HepG2 (cell line): ENCODE measurements around the gene NUDT14. TPM values are rescaled to one million over a fixed set of nuclear protein-coding genes. Genes with fewer than 3 reads are reported as not detected.

Experiments used
- ATAC-seq: fragments of 200-7000 bp; cut with Tn5 transposase; 3 replicates; pipeline ENCODE4 v1.9.1; 2020; ENCODE audit warnings: mild to moderate bottlenecking, moderate library complexity
- BruUV-seq: library from RNA; stranded (reverse); fragments of 400-500 nt; replicated peaks from 2 replicates; lab custom pipeline; 2021; lab: Mats Ljungman, UMichigan
- CTCF ChIA-PET: fragments of 300-600 bp; formaldehyde crosslinking; extraction: SDS; loops from one replicate; lab custom pipeline; 2021; ENCODE audit warnings: low total read pairs, inconsistent platforms, low intra/inter-chr PET ratio; lab: Yijun Ruan, JAX
- POLR2A ChIA-PET: fragments of 350-600 bp; sonication (Branson Sonifier 250); formaldehyde crosslinking; loops from one replicate; lab custom pipeline; 2020; ENCODE audit warnings: antibody characterized with exemption, inconsistent platforms; lab: Yijun Ruan, JAX
- DNase-seq: peaks from one replicate; pipeline ENCODE4 v3.0.0-alpha.2; 2015; ENCODE audit warnings: low spot score
- FAIRE-seq: peaks from 3 replicates; lab custom pipeline; 2011; peaks lifted over from hg19 to GRCh38; lab: Jason Lieb, UNC
- H2AFZ ChIP-seq: one replicate; pipeline ENCODE4 v1.6.1; 2011; ENCODE audit warnings: low read length, inconsistent platforms
- H3K27ac ChIP-seq: fragments of 300-600 bp; 3 replicates; pipeline ENCODE4 v1.8.0; 2011; ENCODE audit warnings: mixed run types, mild to moderate bottlenecking, mixed read lengths, low read length, inconsistent platforms; ENCODE audit not compliant: insufficient read depth; ENCODE audit errors: extremely low read length
- H3K27me3 ChIP-seq, 2 experiments: fragments of 200-600 bp in 1 of 2; 2 replicates in 1 of 2; 3 replicates in 1 of 2; pipeline versions ENCODE4 v1.6.0 to v1.8.0; 2011; ENCODE audit warnings: low read length in 2 of 2, mild to moderate bottlenecking in 2 of 2, moderate library complexity in 2 of 2, inconsistent platforms in 1 of 2; ENCODE audit not compliant: insufficient read depth in 2 of 2, control insufficient read depth in 1 of 2
- H3K36me3 ChIP-seq, 2 experiments: fragments of 200-600 bp in 1 of 2; replicated peaks in 1 of 2; 2 replicates in 1 of 2; 3 replicates in 1 of 2; pipeline versions ENCODE4 v1.5.1 to v1.8.0; 2011; ENCODE audit warnings: low read length in 2 of 2, inconsistent platforms in 1 of 2; ENCODE audit not compliant: insufficient read depth in 2 of 2, control insufficient read depth in 1 of 2
- H3K4me1 ChIP-seq: 2 replicates; pipeline ENCODE4 v1.5.1; 2012; ENCODE audit warnings: low read length, inconsistent platforms; ENCODE audit not compliant: insufficient read depth
- H3K4me2 ChIP-seq: 2 replicates; pipeline ENCODE4 v1.6.0; 2011; ENCODE audit warnings: low read depth, low read length, inconsistent platforms
- H3K4me3 ChIP-seq, 3 experiments: fragments of 200-600 bp in 1 of 3; sonication (generic), shearing (Covaris generic) in 1 of 3; replicated peaks in 1 of 3; 2 replicates each; pipeline ENCODE4 v1.5.1; 2011 to 2016; ENCODE audit warnings: low read length in 3 of 3, inconsistent platforms in 2 of 3, low read depth in 2 of 3, mild to moderate bottlenecking in 2 of 3, control low read depth in 1 of 3, mixed read lengths in 1 of 3; ENCODE audit not compliant: insufficient read depth in 1 of 3
- H3K79me2 ChIP-seq: one replicate; pipeline ENCODE4 v1.6.1; 2011; ENCODE audit warnings: low read length, inconsistent platforms; ENCODE audit not compliant: insufficient read depth
- H3K9ac ChIP-seq: 2 replicates; pipeline ENCODE4 v1.6.0; 2011; ENCODE audit warnings: mild to moderate bottlenecking, low read depth, low read length, inconsistent platforms; ENCODE audit not compliant: insufficient read depth
- H3K9me3 ChIP-seq: 2 replicates; pipeline ENCODE4 v1.5.1; 2012; ENCODE audit warnings: mild to moderate bottlenecking, low read length
- H4K20me1 ChIP-seq: 2 replicates; pipeline ENCODE4 v1.6.0; 2011; ENCODE audit warnings: inconsistent platforms, mild to moderate bottlenecking, low read length, moderate library complexity; ENCODE audit not compliant: insufficient read depth
- AHR ChIP-seq: IDR thresholded peaks from 2 replicates; pipeline ENCODE4 v1.6.1; 2018; ENCODE audit warnings: missing genetic modification reagents, missing compliant biosample characterization
- ARID2 ChIP-seq: sonication (generic); formaldehyde crosslinking; IDR thresholded peaks from 2 replicates; pipeline ENCODE4 v1.8.1; 2022; ENCODE audit warnings: mild to moderate bottlenecking, missing genetic modification reagents, borderline replicate concordance
- ARNT2 ChIP-seq: sonication (generic); formaldehyde crosslinking; IDR thresholded peaks from 2 replicates; pipeline ENCODE4 v1.8.0; 2022; ENCODE audit warnings: mild to moderate bottlenecking, low read depth, missing genetic modification reagents, moderate library complexity
- DNMT3B ChIP-seq: conservative IDR thresholded peaks from 2 replicates; pipeline ENCODE4 v1.6.1; 2016; ENCODE audit warnings: missing biosample characterization, control low read depth
- HES4 ChIP-seq: sonication (generic); formaldehyde crosslinking; IDR thresholded peaks from 2 replicates; pipeline ENCODE4 v1.9.0; 2021; ENCODE audit warnings: mild to moderate bottlenecking, missing genetic modification reagents, borderline replicate concordance
- HMGA1 ChIP-seq: sonication (generic); formaldehyde crosslinking; conservative IDR thresholded peaks from 2 replicates; pipeline ENCODE4 v1.4.0; 2020; ENCODE audit warnings: missing genetic modification reagents
- MLXIP ChIP-seq: sonication (generic); formaldehyde crosslinking; IDR thresholded peaks from 2 replicates; pipeline ENCODE4 v1.9.0; 2021; ENCODE audit warnings: missing genetic modification reagents, borderline replicate concordance
- SMYD3 ChIP-seq: sonication (generic); formaldehyde crosslinking; IDR thresholded peaks from 2 replicates; pipeline ENCODE4 v1.8.1; 2023; ENCODE audit warnings: mild to moderate bottlenecking, missing genetic modification reagents
- U2AF1 ChIP-seq: fragments of 200-400 bp; formaldehyde crosslinking; optimal IDR thresholded peaks from 2 replicates; pipeline ENCODE3; 2017; ENCODE audit warnings: mild to moderate bottlenecking, low read depth, low read length
- ZFP36L2 ChIP-seq: sonication (generic); formaldehyde crosslinking; IDR thresholded peaks from 2 replicates; pipeline ENCODE4 v1.4.0; 2020; ENCODE audit warnings: missing genetic modification reagents
- ZNF10 ChIP-seq: sonication (generic); formaldehyde crosslinking; IDR thresholded peaks from 2 replicates; pipeline ENCODE4 v1.4.0; 2020; ENCODE audit warnings: mild to moderate bottlenecking, low read depth, missing genetic modification reagents, borderline replicate concordance
- ZNF431 ChIP-seq: sonication (generic); formaldehyde crosslinking; IDR thresholded peaks from 2 replicates; pipeline ENCODE4 v1.9.0; 2022; ENCODE audit warnings: missing genetic modification reagents, low read depth, mild to moderate bottlenecking, borderline replicate concordance
- ZNF451 ChIP-seq: sonication (generic); formaldehyde crosslinking; IDR thresholded peaks from 2 replicates; pipeline ENCODE4 v1.5.0; 2020; ENCODE audit warnings: mild to moderate bottlenecking, missing genetic modification reagents
- ZNF773 ChIP-seq: sonication (generic); formaldehyde crosslinking; IDR thresholded peaks from 2 replicates; pipeline ENCODE4 v1.4.0; 2020; ENCODE audit warnings: missing genetic modification reagents, borderline replicate concordance
- WGBS: methylation state at CpG from one replicate; pipeline ENCODE4 v1.1.6; 2017; ENCODE audit warnings: low lambda C conversion rate; 5-methylcytosine and 5-hydroxymethylcytosine counted together
- in situ Hi-C: cut with HindIII; loops from 2 replicates; pipeline ENCODE4 v1.10.0; 2017; ENCODE audit warnings: low pct_unique_long_range_greater_than_20kb; ENCODE audit not compliant: extremely low pct_ligation_motif_present
- intact Hi-C: fragments of 100-400 bp; cut with micrococcal nuclease; formaldehyde crosslinking; loops from one replicate; pipeline ENCODE4 v1.10.0; 2022; ENCODE audit not compliant: unreplicated experiment
- polyA plus RNA-seq, 8 experiments: library from polyadenylated mRNA; depleted of rRNA in 3 of 8; stranded (reverse) in 7 of 8; unstranded in 1 of 8; fragments of >200 nt; fragmentation: Illumina TruSeq in 4 of 8; extraction: Trizol in 4 of 8; gene quantifications; 2 replicates each; pipeline versions ENCODE4 v1.2.1 to v1.2.3, GENCODE V29; 2011 to 2016; ENCODE audit warnings: low read depth in 4 of 8, missing spikeins in 1 of 8, mixed read lengths in 1 of 8; ENCODE audit not compliant: insufficient read depth in 1 of 8
- total RNA-seq, 5 experiments: library from RNA; depleted of rRNA; stranded (reverse); fragments of >200 nt; fragmentation: Illumina TruSeq; extraction: Trizol; gene quantifications; 2 replicates each; pipeline ENCODE4 v1.2.3, GENCODE V29; 2016; ENCODE audit warnings: low read depth in 1 of 5
- TF ChIP-seq, protein P1 (sequence below): sonication (generic); formaldehyde crosslinking; IDR thresholded peaks from 2 replicates; pipeline ENCODE4 v1.5.0; 2020; ENCODE audit warnings: missing genetic modification reagents, mild to moderate bottlenecking, borderline replicate concordance
- TF ChIP-seq, protein P2 (sequence below): sonication (generic); formaldehyde crosslinking; IDR thresholded peaks from 2 replicates; pipeline ENCODE4 v1.4.0; 2020; ENCODE audit warnings: missing genetic modification reagents, borderline replicate concordance

The NUDT14 gene
- total and polyA plus RNA-seq, 2 of the 13 experiments (the other 11 are each of a cell fraction or from before 2014, with no cell fraction given), result 5.8 to 6.1 TPM

- TF ChIP-seq MLXIP (no peak), ARNT2 (CRISPR knock-in tag) (no peak), SMYD3 (CRISPR knock-in tag) (no peak), ZNF10 (no peak), U2AF1 (no peak), AHR (CRISPR knock-in tag) (no peak)
Measured at GRCh38 chr14:105223260-105223659, 42.1 kb upstream of the NUDT14 start (continued).

GRCh38 chr14:105221598-105222178, 40.6 kb upstream of the NUDT14 start:
- CTCF ChIA-PET, result no interaction called here
- 97% methylated on average over 16 of the region's 27 CpGs for WGBS
- no peaks in the 10 kb centered on the region for H4K20me1 ChIP-seq
- DNase-seq (no peak), ATAC-seq (no peak), FAIRE-seq (no peak)
- BruUV-seq, result no TSS peak
- H3K9ac ChIP-seq, result no peak overlapping the region
- in situ Hi-C loops, result no loop called here
- H3K27ac ChIP-seq, result no peak overlapping the region
- no peaks in the 10 kb centered on the region for H3K4me1 ChIP-seq
- no peaks in the 10 kb centered on the region for H3K9me3 ChIP-seq
- H3K4me3 ChIP-seq, result no peak overlapping the region
- no peaks in the 10 kb centered on the region for H3K79me2 ChIP-seq
- H2AFZ ChIP-seq, result no peak overlapping the region
- peaks cover 19 to 47% of the 10 kb centered on the region in 2 experiments; a peak in 4 of 5 replicates for H3K36me3 ChIP-seq
- POLR2A ChIA-PET, result no interaction called here
- no peaks in the 10 kb centered on the region for H3K27me3 ChIP-seq
- H3K4me2 ChIP-seq, result no peak overlapping the region
- intact Hi-C loops, result no loop called here
- TF ChIP-seq ZNF451 (CRISPR knock-in tag) (no peak), ARID2 (CRISPR knock-in tag) (no peak), ZFP36L2 (CRISPR knock-in tag) (no peak), HES4 (CRISPR knock-in tag) (no peak), ZNF431 (no peak), ZNF773 (CRISPR knock-in tag) (no peak), DNMT3B (no peak), HMGA1 (CRISPR knock-in tag) (no peak)
- TF ChIP-seq, protein P1, sequence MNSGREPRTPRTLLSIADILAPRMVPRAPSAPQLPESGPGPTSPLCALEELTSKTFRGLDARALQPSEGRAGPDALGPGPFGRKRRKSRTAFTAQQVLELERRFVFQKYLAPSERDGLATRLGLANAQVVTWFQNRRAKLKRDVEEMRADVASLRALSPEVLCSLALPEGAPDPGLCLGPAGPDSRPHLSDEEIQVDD, result no peak
- TF ChIP-seq, protein P2, sequence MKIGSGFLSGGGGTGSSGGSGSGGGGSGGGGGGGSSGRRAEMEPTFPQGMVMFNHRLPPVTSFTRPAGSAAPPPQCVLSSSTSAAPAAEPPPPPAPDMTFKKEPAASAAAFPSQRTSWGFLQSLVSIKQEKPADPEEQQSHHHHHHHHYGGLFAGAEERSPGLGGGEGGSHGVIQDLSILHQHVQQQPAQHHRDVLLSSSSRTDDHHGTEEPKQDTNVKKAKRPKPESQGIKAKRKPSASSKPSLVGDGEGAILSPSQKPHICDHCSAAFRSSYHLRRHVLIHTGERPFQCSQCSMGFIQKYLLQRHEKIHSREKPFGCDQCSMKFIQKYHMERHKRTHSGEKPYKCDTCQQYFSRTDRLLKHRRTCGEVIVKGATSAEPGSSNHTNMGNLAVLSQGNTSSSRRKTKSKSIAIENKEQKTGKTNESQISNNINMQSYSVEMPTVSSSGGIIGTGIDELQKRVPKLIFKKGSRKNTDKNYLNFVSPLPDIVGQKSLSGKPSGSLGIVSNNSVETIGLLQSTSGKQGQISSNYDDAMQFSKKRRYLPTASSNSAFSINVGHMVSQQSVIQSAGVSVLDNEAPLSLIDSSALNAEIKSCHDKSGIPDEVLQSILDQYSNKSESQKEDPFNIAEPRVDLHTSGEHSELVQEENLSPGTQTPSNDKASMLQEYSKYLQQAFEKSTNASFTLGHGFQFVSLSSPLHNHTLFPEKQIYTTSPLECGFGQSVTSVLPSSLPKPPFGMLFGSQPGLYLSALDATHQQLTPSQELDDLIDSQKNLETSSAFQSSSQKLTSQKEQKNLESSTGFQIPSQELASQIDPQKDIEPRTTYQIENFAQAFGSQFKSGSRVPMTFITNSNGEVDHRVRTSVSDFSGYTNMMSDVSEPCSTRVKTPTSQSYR, result no peak
